Ovary (tissue), 9 donors: Measurements from ENCODE around the gene SCN2B. TPM values are rescaled to one million over a fixed set of nuclear protein-coding genes. Genes with fewer than 3 reads are reported as not detected.
A peak's percentile ranks its signal among the peaks of the same experiment; 100 is the strongest.

ENCODE experiments used
- DNase-seq, 5 donors: peaks; one replicate each; pipeline ENCODE4 v3.0.0-alpha.2; 2019 to 2020
- H3K27ac ChIP-seq, 2 donors: fragments of 200-600 bp; one replicate each; pipeline versions ENCODE4 v1.5.1 to v1.8.0; 2019 to 2022
- H3K27me3 ChIP-seq: fragments of 200-600 bp; one replicate; pipeline ENCODE4 v1.8.0; 2022
- H3K36me3 ChIP-seq: fragments of 200-600 bp; sonication (generic); one replicate; pipeline ENCODE4 v1.5.1; 2019
- H3K4me1 ChIP-seq: one replicate; pipeline ENCODE4 v1.8.1; 2013; ENCODE audit warnings: mild to moderate bottlenecking, moderate library complexity; ENCODE audit not compliant: insufficient read depth
- H3K4me3 ChIP-seq: fragments of 200-600 bp; sonication (generic); one replicate; pipeline ENCODE4 v1.5.1; 2017
- H3K9me3 ChIP-seq, 2 donors: fragments of 200-600 bp in 1 of 2; sonication (generic) in 1 of 2; one replicate each; pipeline versions ENCODE4 v1.5.1 to v1.8.1; 2013 to 2019; ENCODE audit warnings: mild to moderate bottlenecking in 1 of 2, moderate library complexity in 1 of 2
- CTCF ChIP-seq, 3 donors: fragments of 450-650 bp in 2 of 3; fragments of 200-600 bp in 1 of 3; IDR thresholded peaks; one replicate each; pipeline versions ENCODE4 v1.5.1 to v1.8.0; 2016 to 2022; ENCODE audit warnings: antibody characterized with exemption in 3 of 3, mild to moderate bottlenecking in 1 of 3
- EP300 ChIP-seq: sonication (generic); formaldehyde crosslinking; IDR thresholded peaks from one replicate; pipeline ENCODE4 v1.6.1; 2017; ENCODE audit warnings: antibody characterized with exemption
- POLR2A ChIP-seq: fragments of 450-650 bp; IDR thresholded peaks from one replicate; pipeline ENCODE4 v1.6.1; 2017; ENCODE audit warnings: antibody characterized with exemption, mild to moderate bottlenecking, moderate library complexity
- WGBS, 3 donors: extraction: QIAGEN DNeasy Blood & Tissue Kit in 1 of 3; methylation state at CpG; one replicate each; pipeline versions ENCODE4 v1.1.5 to v1.1.7; 2013 to 2017; 5-methylcytosine and 5-hydroxymethylcytosine counted together
- intact Hi-C, 4 donors: fragments of 100-400 bp; cut with DNase I; formaldehyde crosslinking; loops; one replicate each; pipeline versions ENCODE4 v1.11.0 to v1.15.1; 2022 to 2023
- polyA plus RNA-seq, 2 donors: library from polyadenylated mRNA; stranded (reverse); fragments of 200-250 nt in 1 of 2; fragments of 350-450 nt in 1 of 2; fragmentation: Illumina TruSeq in 1 of 2; extraction: RNeasy Lipid Tissue Mini Kit (QIAGEN cat#74804) in 1 of 2; gene quantifications; one replicate each; pipeline ENCODE4 v1.2.3, GENCODE V29; 2013 to 2014
- total RNA-seq, 7 donors: library from RNA; depleted of rRNA in 2 of 7; stranded (reverse); fragments of >200 nt in 2 of 7; fragmentation: NEBNext Ultra II Directional in 3 of 7; extraction: Animal tissue kit (Norgen Biotek cat#: 25700) in 3 of 7; gene quantifications; one replicate each; pipeline versions ENCODE4 v1.1.0 to v1.2.4, GENCODE V29; 2016 to 2023
- donor health status: DM: no; HTN: no; CAD: no; lungs with moderate emphysema.
- donor health status: DM: no; HTN: no; CAD: no.
- donor health status: Bipolar disorder and iron deficiency.
- donor health status: DM: yes; HTN: yes; CAD: no.
- donor health status: DM: no; HTN: no; CAD: no.
- donor health status: DM: yes; HTN: yes; CAD: no.

The SCN2B gene
- total and polyA plus RNA-seq, 9 donors = 0.11 to 2.1 (median 0.38) TPM

DNA sequence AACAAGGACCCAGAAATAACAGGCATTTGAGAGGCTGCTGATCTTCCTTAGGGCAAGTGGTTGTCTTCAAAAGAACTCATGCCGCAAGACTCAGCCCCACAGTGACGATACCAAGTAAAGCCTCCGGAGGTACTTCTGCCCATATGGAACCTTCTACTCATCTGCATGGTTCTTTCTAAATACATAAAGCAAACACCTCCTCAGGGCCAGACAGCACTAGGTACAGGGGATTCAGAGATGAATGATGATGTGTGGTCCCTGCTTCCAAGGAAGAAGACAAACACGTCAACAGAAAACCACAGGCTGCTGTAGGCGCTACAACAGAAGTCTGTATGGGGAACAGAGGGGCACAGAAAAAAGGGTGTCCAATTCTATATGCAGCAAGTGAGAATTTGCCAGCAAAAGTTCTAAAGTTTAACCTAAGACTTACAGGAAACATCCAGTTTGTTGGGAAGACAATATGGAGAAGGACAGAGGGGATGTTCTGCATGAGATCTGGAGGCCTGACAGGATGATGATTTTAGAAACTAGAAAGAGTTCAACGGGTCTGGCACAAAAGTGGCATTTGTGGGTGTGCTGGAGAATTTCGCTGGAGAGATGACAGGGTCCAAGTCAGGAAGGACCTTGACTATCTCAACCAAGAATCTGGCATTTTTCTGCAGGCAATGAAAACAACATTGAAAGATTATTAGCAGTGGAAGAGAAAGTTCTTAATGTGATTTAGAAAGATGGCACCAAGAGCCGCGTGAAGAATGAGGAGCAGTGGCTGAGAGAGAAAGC lies 24.7 kb upstream of the SCN2B start:
- H3K27ac ChIP-seq = no peak overlapping the region
- H3K27me3 ChIP-seq = no peaks in the 10 kb centered on the region
- no peaks in the 10 kb centered on the region for H3K4me1 ChIP-seq
- no peaks in the 10 kb centered on the region for H3K36me3 ChIP-seq
- intact Hi-C loops = no loop called here
- no peak for DNase-seq
- no peak overlapping the region for H3K4me3 ChIP-seq
- WGBS, 3 donors = 89 to 93% (median 90%) methylated on average over 9 of the region's 9 CpGs
- TF ChIP-seq POLR2A (no peak), EP300 (no peak), CTCF (IDR thresholded peaks at IDR 0.05) (no peak)
- no peaks in the 10 kb centered on the region for H3K9me3 ChIP-seq

DNA sequence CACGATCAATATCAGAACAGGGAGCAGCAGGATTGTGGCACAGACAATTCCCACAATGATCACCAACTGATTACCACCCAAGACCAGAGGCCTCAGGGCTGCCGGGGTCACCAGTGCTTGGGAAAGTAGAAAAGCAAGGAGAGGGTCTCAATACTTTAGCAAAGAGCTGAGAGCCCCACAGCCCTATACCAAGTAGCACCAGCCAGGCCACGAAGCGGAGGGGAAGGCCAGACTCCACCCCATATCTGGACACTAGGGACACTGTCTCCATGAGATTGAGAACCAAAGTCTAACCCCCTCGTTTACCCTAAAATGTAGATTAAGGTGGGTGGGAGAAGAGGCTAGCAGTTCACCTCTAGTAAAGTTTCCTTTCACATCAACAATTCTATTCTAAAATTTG lies 24.1 kb upstream of the SCN2B start:
- no peak for DNase-seq
- H3K4me1 ChIP-seq = no peaks in the 10 kb centered on the region
- H3K27ac ChIP-seq = no peak overlapping the region
- no peaks in the 10 kb centered on the region for H3K9me3 ChIP-seq
- H3K27me3 ChIP-seq = no peaks in the 10 kb centered on the region
- TF ChIP-seq CTCF (IDR thresholded peaks at IDR 0.05) = no peak
- no peak for TF ChIP-seq POLR2A
- TF ChIP-seq EP300 = no peak
- no peaks in the 10 kb centered on the region for H3K36me3 ChIP-seq
- WGBS, 3 donors = 82 to 89% (median 84%) methylated on average over 5 of the region's 5 CpGs
- intact Hi-C loops = no loop called here
- no peak overlapping the region for H3K4me3 ChIP-seq

DNA sequence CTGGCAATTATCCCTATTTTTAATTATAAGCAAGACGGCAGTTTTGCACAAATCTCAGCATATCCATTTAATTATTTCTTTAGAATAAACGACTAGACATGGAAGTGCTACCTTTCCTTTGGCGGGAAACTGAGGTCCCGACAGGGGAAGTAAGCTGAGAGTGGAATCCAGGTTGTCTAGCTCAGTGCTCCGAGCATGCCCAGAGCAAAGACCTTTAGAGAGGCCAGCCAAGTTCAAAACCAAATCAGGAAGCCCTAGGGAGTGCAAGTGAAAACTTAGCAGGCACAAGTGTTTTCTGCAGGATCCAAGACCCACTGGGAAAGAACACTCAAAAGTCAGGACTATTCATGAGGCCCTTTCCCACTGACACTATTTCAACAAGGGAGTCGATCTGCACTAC lies 22.7 kb upstream of the SCN2B start:
- 54 to 57% (median 54%) methylated on average over 6 of the region's 6 CpGs for WGBS, 3 donors
- Histone ChIP-seq H3K4me3 (no peak overlapping the region), H3K36me3 (no peaks in the 10 kb centered on the region), H3K4me1 (no peaks in the 10 kb centered on the region), H3K27ac (no peak overlapping the region), H3K27me3 (no peaks in the 10 kb centered on the region), H3K9me3 (no peaks in the 10 kb centered on the region)
- DNase-seq = no peak
- TF ChIP-seq EP300 (no peak), POLR2A (no peak), CTCF (IDR thresholded peaks at IDR 0.05) (no peak)
- intact Hi-C loops = no loop called here

GRCh38 chr11:118198370-118198769 lies 21.9 kb upstream of the SCN2B start:
- 1 to 2% (median 1%) methylated on average over 9 of the region's 9 CpGs for WGBS, 3 donors
- Histone ChIP-seq H3K4me3 (no peak overlapping the region), H3K27me3 (no peaks in the 10 kb centered on the region), H3K36me3 (no peaks in the 10 kb centered on the region), H3K9me3 (no peaks in the 10 kb centered on the region), H3K4me1 (no peaks in the 10 kb centered on the region), H3K27ac (no peak overlapping the region)
- peak; percentile 66 to 81 (median 73) for DNase-seq
- no peak for TF ChIP-seq POLR2A
- TF ChIP-seq CTCF (IDR thresholded peaks at IDR 0.05) = peak; percentile 23 to 39 (median 28)
- intact Hi-C loops = no loop called here
